IPS-11a (cell line): ENCODE data around the gene NBPF4.
"Not testable (repeated sequence)": the region's sequence is repeated elsewhere in the genome, so short reads cannot be mapped to it uniquely, and the experiment has no call there.

Experiments
- H3K4me3 ChIP-seq: one replicate; pipeline ENCODE4 v1.5.1; 2013; ENCODE audit warnings: low read depth, low read length, control low read depth

The NBPF4 gene, protein sequence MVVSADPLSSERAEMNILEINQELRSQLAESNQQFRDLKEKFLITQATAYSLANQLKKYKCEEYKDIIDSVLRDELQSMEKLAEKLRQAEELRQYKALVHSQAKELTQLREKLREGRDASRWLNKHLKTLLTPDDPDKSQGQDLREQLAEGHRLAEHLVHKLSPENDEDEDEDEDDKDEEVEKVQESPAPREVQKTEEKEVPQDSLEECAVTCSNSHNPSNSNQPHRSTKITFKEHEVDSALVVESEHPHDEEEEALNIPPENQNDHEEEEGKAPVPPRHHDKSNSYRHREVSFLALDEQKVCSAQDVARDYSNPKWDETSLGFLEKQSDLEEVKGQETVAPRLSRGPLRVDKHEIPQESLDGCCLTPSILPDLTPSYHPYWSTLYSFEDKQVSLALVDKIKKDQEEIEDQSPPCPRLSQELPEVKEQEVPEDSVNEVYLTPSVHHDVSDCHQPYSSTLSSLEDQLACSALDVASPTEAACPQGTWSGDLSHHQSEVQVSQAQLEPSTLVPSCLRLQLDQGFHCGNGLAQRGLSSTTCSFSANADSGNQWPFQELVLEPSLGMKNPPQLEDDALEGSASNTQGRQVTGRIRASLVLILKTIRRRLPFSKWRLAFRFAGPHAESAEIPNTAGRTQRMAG

DNA sequence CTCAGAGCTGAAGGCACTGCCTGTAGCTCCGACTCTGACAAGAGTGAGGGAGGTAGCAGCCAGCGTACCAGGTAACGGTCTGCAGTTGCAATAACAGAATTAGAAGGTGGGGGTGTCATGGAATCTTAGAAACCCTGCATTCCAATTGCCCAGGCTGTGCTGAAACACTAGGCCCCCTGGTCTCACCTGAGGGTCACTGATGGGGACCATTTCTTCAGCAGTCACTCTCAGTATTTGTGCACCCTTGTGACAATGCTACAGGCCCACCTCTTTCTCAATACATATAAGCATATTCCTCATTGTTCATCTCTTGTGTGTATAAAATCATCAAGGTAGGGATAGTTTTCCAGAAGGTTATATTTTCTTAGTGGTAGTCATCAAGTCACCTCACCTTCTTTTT, at the start of gene NBPF4:
Gene NBPF4, minus strand, starts transcription at position 101 of the 400 bp plus-strand sequence. CDS start 315 bp downstream, outside the sequence.
- not testable (repeated sequence) for H3K4me3 ChIP-seq

- not testable (repeated sequence) for H3K4me3 ChIP-seq
Observed at GRCh38 chr1:108282528-108283257, 38.8 kb upstream of the NBPF4 start.

DNA sequence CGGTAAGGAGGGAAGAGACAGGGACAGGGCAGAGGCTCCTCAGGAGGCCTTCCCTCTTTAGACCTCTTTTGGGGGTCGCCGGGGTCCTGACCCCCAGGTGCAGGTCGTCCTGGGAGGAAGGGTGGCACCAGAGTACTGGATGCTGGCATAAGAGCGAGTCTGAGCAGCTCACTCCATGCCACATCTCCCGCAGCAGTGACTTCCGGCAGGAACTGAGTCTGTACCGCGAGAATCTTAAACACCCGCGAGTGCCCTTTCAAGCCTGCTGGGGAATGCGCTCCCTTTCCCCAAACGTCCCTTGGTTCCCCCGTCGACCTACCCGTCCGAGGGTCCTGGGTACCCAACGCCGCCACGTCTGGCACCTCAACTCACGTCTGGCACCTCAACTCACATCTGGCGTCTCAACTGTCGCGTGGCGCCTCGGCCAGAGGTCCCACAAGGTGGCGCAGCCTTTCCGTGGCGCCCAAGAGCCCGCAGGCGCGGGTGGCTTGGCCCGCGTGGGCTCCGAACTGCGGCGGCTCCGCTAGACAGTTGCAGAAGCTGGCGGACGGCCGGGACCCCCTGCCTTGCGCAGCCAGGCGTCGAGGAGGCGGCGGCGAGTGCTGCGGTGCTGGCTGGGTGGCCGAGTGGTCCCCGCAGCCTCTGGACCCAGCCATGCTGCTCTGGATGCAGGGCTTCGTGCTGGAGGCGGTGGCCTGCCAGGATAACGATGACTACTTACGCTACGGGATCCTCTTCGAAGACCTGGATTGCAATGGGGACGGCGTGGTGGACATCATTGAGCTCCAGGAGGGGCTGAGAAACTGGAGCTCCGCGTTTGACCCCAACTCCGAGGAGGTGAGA, 28.8 kb upstream of the NBPF4 start:
- not testable (repeated sequence) for H3K4me3 ChIP-seq

- H3K4me3 ChIP-seq, result not testable (repeated sequence)
Observed at GRCh38 chr1:108267097-108267496, 23.2 kb upstream of the NBPF4 start.

DNA sequence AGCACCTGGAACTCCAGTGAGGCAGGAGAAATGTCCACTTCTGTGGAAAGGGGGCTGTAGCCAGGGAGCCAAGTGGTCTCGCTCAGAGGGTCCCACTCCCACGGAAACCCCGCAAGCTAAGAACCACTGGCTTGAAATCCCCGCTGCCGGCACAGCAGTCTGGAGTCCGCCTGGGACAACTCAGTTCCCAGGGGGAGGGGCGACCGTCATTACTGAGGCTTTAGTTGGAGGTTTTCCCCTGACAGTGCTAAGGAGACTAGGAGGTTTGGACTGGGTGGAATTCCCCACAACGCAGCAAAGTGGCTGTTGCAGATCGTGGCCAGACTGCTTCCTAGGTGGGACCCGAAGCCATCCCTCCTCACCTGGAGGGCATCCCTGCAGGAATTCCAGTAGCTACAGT, 18.1 kb upstream of the NBPF4 start:
- not testable (repeated sequence) for H3K4me3 ChIP-seq

DNA sequence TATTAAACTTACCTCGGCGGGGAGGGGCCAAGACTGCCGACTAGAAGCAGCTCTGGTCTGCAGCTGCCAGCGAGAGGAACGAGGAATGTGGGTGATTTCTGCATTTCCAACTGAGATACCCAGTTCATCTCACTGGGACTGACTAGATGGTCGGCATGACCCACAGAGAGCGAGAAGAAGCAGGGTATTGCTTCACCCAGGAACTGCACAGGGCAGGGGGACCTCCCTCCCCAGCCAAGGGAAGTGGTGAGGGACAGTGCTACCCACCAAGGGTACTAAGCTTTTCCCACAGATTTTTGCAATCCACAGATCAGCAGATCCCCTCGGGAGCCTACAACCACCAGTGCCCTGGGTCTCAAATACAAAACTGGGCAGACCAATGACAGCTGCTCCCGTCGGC, 17.6 kb upstream of the NBPF4 start:
- H3K4me3 ChIP-seq, result not testable (repeated sequence)

DNA sequence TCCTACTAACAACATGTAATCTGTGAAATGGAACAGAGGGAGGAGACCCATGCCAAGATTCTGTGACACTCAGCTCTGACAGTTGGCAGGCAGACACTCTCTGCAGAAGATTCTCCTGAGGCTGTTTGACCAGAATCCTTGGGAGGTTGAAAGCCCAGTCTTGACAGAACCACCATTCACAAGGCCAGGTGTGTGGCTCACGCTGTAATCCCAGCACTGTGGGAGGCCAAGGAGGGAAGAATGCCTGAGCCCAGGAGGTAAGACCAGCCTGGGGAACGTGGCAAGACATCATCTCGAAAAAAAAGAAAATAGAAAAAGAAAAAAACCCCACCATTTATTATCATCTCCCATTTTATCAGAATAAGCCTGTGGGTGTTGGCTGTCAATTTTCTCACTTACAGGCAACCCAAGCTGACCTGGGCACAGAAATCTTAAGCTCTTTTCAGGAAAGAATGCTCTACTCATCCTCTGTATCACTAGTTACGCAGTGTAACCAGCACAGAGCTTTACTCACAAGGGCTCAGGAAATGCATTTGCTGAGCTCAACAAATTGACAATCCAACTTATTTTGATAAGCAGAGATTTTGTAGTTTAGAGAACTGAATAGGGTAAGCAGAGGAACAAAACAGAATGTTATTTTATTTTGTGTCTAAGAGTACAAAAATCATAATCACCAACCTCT, 16.8 kb upstream of the NBPF4 start:
- not testable (repeated sequence) for H3K4me3 ChIP-seq

- H3K4me3 ChIP-seq, result not testable (repeated sequence)
Observed at GRCh38 chr1:108255426-108255825, 11.6 kb upstream of the NBPF4 start.

GRCh38 chr1:108239426-108239825, 4.5 kb downstream of the NBPF4 start:
- not testable (repeated sequence) for H3K4me3 ChIP-seq

DNA sequence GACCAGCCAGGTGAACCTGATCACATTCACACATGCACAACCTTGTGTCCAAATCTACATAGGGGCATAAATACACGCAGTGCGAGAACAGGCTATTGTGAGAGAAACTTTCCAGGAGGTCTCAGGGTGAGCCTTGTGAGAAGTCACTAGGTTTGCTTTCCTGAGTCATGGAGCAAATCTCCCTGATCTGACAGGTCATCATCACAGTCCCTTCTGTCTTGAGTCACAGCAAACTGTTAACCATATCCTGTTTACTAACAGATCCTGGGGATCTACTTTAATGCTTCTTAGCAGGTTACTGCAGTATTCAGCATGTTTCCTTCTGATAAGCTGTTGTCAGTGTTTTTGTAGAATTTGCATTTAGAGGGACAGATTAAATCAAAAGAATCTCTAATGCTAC, 8.6 kb downstream of the NBPF4 start:
- not testable (repeated sequence) for H3K4me3 ChIP-seq

GRCh38 chr1:108232183-108232582, 11.7 kb downstream of the NBPF4 start:
- not testable (repeated sequence) for H3K4me3 ChIP-seq

DNA sequence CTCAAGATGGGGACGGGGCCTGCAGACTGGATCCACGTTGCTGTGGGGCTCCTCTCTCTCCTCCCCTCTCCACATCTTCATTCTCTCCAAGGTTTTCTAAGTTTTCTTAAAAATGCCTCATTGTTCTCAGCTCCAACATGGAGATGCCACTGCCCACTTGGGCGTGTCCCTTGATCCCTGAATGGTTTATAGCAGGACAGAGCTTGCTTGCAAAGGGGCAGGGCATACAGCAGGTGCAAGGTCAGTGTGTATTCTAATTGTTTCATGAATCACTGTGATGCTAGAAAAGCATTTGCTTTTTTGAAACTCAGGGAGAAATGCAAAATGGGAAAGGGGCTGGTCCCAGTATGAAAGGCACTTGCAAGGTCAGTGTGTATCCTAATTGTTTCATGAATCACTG, 13.9 kb downstream of the NBPF4 start:
- H3K4me3 ChIP-seq, result not testable (repeated sequence)

DNA sequence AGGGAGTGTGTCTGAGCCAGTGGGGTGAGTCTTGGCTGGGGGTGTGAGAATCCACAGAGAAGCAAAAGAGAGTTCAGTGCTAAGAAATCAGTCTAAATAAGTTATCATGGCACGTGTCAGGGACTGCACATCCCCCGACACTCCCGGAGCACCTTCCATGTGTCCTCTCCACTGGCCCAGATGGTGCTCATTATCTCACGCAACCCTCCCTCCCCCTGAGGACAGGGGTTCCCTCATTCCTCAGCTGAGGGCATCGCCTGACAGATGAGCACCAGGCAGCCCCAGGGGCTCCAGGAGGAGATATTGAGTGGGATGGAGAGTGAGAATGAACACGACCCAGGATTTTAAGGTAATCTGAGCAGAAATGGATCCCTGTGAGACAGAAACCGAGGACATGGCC, 16.1 kb downstream of the NBPF4 start:
- not testable (repeated sequence) for H3K4me3 ChIP-seq

DNA sequence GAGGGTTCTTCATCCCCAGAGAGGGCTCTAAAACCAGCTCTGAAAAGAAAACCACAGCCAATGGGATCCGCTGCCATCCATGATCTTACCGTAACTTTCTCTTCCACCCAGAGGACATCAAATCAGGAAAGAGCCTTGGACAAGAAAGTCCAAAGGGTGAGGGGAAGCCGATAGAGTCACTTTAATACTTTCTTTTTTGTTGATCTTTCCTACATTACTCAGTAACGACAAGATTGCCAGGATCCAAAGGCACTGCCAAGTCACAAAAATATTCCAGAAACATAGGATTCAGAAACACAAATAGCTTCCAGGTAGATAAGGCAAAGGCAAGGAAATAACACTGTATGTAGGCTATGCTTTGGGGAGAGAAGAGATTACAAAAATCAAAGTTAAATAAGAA, 17.0 kb downstream of the NBPF4 start:
- not testable (repeated sequence) for H3K4me3 ChIP-seq

GRCh38 chr1:108223226-108223625, 20.6 kb downstream of the NBPF4 start:
- H3K4me3 ChIP-seq, result not testable (repeated sequence)

DNA sequence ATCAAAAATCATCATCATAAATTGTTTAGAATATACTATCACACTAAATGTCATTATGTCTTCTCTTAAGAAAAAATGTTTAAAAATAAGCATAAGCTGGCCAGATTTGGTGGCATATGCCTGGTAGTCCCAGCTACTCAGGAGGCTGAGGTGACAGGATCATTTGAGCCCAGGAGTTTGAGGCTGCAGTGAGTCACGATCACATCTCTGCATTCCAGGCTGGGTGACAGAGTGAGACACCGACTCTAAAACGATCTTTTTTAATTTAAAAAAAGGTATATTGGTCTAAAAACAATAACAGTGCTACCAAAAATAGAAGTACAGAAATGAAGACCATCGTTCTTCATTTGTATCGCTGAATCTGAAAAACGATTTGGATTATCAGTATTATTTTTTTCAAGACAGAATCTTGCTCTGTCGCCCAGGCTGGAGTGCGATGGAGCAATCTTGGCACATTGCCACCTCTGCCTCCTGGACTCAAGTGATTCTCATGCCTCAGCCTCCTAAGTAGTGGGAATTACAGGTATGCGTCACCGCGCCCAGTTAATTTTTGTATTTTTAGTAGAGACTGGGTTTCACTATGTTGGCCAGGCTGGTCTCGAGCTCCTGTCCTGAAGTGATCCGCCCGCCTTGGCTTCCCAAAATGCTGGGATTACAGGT, 26.2 kb downstream of the NBPF4 start:
- not testable (repeated sequence) for H3K4me3 ChIP-seq

GRCh38 chr1:108217007-108217406, 26.9 kb downstream of the NBPF4 start:
- not testable (repeated sequence) for H3K4me3 ChIP-seq

DNA sequence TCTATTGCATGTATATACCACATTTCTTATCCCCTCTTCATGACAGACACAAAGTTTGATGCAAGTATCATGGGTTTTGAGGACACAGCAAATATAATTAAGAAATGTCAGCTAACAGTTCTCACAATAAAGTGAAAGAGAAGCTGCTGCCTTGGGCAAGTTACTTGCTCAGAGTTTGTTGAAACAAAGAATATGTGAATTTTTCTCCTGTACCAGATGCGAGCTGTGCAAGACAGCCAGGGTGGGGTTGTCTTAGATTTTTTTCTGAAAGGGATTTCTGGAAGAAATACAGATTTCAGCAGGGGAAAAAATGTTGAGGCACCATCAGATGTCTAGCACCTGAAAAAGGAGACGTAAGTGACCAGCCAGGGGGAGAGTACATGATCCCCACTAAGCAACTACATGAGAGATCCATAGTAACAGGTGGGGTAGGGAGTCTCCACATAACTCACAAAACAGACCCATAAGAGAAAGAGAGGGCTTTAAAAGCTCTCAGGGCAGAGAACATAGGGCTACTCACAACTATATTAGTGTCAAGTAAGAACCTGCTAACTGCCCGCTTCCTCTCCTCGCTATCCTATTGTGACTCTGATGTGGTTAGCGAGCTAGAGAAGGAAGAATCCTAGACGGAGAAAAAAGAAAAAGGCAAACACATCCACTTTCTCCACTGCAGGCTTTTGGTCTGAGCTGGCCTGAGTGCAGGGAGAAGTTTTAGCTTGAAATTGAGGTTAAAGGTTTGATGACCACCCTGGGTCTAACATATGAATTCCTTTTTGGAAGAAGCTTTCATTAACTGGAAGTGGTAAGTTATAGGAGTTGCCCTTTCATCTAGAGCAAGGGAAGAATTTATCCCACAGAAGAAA, 27.6 kb downstream of the NBPF4 start:
- not testable (repeated sequence) for H3K4me3 ChIP-seq
